ENCODE data around the gene MDP1. TPM values are rescaled to one million over a fixed set of nuclear protein-coding genes. Genes with fewer than 3 reads are reported as not detected.

MDP1 gene
- total and polyA plus RNA-seq, 2 of the 8 experiments (the other 6 are each of a cell fraction or from before 2014, with no cell fraction given): 17.7 to 32.2 TPM

DNA sequence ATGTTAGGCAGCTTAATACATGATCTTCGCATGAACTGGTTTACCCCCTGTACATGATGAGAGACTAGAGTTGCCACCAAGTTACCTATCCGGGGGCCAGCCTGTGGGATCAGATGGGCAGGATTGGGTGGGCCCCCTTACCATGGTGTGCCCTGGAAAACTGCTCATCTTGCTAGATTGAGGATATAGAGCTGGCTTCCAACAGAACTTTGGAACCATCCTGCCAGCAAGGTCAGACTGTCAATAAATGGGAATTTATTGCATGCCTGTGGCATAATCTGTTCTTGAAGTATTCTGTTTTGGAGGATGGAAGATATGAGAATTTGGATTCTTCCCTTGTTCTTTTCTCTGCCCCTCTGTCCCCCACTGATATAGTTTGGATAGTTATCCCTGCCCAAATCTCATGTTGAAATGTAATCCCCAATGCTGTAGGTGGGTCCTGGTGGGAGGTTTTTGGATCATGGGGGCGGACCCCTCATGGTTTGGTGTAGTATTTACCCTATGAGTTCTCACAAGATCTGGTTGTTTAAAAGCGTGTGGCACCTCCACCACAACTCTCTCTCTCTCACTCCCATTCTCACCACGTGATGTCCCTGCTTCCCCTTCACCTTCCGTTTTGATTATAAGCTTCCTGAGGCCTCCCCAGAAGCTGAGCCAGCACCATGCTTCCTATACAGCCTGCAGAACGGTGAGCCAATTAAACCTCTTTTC lies 16.9 kb downstream of the MDP1 start (continued):
- no peak for TF ChIP-seq BCL11A (IDR thresholded peaks at IDR 0.05; ENCODE audit: low read depth in 2 of 2, low read length in 2 of 2)
- TF ChIP-seq CBX8 (IDR thresholded peaks at IDR 0.05; ENCODE audit: borderline replicate concordance, low read depth, low read length): no peak
- no peak for TF ChIP-seq GTF2F1 (IDR thresholded peaks at IDR 0.05; ENCODE audit: borderline replicate concordance, low read depth, low read length)
- TF ChIP-seq, protein P1, sequence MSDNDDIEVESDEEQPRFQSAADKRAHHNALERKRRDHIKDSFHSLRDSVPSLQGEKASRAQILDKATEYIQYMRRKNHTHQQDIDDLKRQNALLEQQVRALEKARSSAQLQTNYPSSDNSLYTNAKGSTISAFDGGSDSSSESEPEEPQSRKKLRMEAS (IDR thresholded peaks at IDR 0.05): no peak
- TF ChIP-seq PHF8 (conservative IDR thresholded peaks at IDR 0.05; ENCODE audit: low read depth, low read length): no peak
- no peak for TF ChIP-seq BRCA1 (IDR thresholded peaks at IDR 0.05; ENCODE audit: low read depth, low read length)
- TF ChIP-seq HDAC6 (IDR thresholded peaks at IDR 0.05; ENCODE audit: low read depth, low read length): no peak
- TF ChIP-seq JUND (IDR thresholded peaks at IDR 0.05; ENCODE audit: low read length): no peak
- TF ChIP-seq EGR1 (IDR thresholded peaks at IDR 0.05; ENCODE audit: borderline replicate concordance, low read depth, low read length): no peak
- TF ChIP-seq TEAD4 (IDR thresholded peaks at IDR 0.05; ENCODE audit: low read depth, low read length): no peak

All from H1 (cell line).